HepG2 (cell line): ENCODE measurements around the gene BCL6B. TPM values are rescaled to one million over a fixed set of nuclear protein-coding genes. Genes with fewer than 3 reads are reported as not detected.

ENCODE experiments used
- CC2D1A ChIP-seq: sonication (generic); formaldehyde crosslinking; IDR thresholded peaks from 2 replicates; pipeline ENCODE4 v1.8.1; 2023; ENCODE audit warnings: mild to moderate bottlenecking, missing genetic modification reagents
- JDP2 ChIP-seq: sonication (generic); formaldehyde crosslinking; IDR thresholded peaks from 2 replicates; pipeline ENCODE4 v1.8.1; 2022; ENCODE audit warnings: missing genetic modification reagents, borderline replicate concordance
- NR3C1 ChIP-seq: sonication (generic); formaldehyde crosslinking; IDR thresholded peaks from 2 replicates; pipeline ENCODE4 v1.4.0; 2020; ENCODE audit warnings: missing genetic modification reagents
- PITX1 ChIP-seq: sonication (generic); formaldehyde crosslinking; IDR thresholded peaks from 2 replicates; pipeline ENCODE4 v1.5.1; 2020; ENCODE audit warnings: mild to moderate bottlenecking, missing genetic modification reagents
- ZSCAN25 ChIP-seq: sonication (generic); formaldehyde crosslinking; IDR thresholded peaks from 2 replicates; pipeline ENCODE4 v1.8.0; 2022; ENCODE audit warnings: mild to moderate bottlenecking, missing genetic modification reagents
- polyA plus RNA-seq, 8 experiments: library from polyadenylated mRNA; depleted of rRNA in 3 of 8; stranded (reverse) in 7 of 8; unstranded in 1 of 8; fragments of >200 nt; fragmentation: Illumina TruSeq in 4 of 8; extraction: Trizol in 4 of 8; gene quantifications; 2 replicates each; pipeline versions ENCODE4 v1.2.1 to v1.2.3, GENCODE V29; 2011 to 2016; ENCODE audit warnings: low read depth in 4 of 8, missing spikeins in 1 of 8, mixed read lengths in 1 of 8; ENCODE audit not compliant: insufficient read depth in 1 of 8
- total RNA-seq, 5 experiments: library from RNA; depleted of rRNA; stranded (reverse); fragments of >200 nt; fragmentation: Illumina TruSeq; extraction: Trizol; gene quantifications; 2 replicates each; pipeline ENCODE4 v1.2.3, GENCODE V29; 2016; ENCODE audit warnings: low read depth in 1 of 5
- TF ChIP-seq, protein P1 (sequence below): sonication (generic); formaldehyde crosslinking; IDR thresholded peaks from 2 replicates; pipeline ENCODE4 v1.5.0; 2020; ENCODE audit warnings: mild to moderate bottlenecking, missing genetic modification reagents, borderline replicate concordance
- TF ChIP-seq, protein P2 (sequence below): sonication (generic); formaldehyde crosslinking; IDR thresholded peaks from 2 replicates; pipeline ENCODE4 v1.4.0; 2020; ENCODE audit warnings: missing genetic modification reagents

The BCL6B gene
- total and polyA plus RNA-seq, 2 of the 13 experiments (the other 11 are each of a cell fraction or from before 2014, with no cell fraction given) = not detected

DNA sequence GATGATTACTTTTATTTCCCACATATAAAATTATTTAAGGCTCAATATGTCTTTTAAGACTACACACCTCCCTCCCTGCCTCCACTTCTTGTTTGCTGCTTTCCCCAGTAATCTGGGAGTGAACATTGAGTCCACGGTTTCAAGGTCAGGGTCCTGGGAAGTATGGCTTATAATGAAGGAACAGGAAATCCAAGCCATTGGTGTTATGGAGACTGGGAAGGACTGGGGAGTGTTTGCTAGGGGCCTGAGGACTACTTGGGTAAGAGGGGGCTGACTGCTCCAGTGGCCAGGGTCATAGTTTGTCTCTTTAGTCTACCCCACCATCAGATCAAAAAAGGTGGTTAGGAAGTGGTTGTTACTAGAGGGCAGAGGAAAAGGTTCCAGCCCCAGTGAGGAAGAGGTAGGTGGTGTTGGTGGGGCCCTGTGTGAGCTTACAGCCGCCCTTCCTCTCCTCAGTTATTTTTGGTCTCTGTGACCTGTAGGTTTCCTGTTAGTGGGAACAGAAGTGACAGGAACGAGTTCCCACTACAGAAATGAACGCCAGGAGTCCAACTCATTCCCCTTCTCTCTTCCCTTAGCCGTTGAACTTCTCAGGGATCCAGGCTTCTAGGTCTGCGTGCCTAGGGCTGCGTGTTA lies 12.2 kb downstream of the BCL6B start (continued):
- TF ChIP-seq JDP2 (CRISPR knock-in tag) (no peak), PITX1 (CRISPR knock-in tag) (0 out of 2 replicates have a peak, but pooled peaks have one; percentile 2), ZSCAN25 (no peak), CC2D1A (CRISPR knock-in tag) (no peak), NR3C1 (CRISPR knock-in tag) (no peak)
- TF ChIP-seq, protein P1, sequence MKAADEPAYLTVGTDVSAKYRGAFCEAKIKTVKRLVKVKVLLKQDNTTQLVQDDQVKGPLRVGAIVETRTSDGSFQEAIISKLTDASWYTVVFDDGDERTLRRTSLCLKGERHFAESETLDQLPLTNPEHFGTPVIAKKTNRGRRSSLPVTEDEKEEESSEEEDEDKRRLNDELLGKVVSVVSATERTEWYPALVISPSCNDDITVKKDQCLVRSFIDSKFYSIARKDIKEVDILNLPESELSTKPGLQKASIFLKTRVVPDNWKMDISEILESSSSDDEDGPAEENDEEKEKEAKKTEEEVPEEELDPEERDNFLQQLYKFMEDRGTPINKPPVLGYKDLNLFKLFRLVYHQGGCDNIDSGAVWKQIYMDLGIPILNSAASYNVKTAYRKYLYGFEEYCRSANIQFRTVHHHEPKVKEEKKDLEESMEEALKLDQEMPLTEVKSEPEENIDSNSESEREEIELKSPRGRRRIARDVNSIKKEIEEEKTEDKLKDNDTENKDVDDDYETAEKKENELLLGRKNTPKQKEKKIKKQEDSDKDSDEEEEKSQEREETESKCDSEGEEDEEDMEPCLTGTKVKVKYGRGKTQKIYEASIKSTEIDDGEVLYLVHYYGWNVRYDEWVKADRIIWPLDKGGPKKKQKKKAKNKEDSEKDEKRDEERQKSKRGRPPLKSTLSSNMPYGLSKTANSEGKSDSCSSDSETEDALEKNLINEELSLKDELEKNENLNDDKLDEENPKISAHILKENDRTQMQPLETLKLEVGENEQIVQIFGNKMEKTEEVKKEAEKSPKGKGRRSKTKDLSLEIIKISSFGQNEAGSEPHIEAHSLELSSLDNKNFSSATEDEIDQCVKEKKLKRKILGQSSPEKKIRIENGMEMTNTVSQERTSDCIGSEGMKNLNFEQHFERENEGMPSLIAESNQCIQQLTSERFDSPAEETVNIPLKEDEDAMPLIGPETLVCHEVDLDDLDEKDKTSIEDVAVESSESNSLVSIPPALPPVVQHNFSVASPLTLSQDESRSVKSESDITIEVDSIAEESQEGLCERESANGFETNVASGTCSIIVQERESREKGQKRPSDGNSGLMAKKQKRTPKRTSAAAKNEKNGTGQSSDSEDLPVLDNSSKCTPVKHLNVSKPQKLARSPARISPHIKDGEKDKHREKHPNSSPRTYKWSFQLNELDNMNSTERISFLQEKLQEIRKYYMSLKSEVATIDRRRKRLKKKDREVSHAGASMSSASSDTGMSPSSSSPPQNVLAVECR (CRISPR knock-in tag) = no peak
- TF ChIP-seq, protein P2, sequence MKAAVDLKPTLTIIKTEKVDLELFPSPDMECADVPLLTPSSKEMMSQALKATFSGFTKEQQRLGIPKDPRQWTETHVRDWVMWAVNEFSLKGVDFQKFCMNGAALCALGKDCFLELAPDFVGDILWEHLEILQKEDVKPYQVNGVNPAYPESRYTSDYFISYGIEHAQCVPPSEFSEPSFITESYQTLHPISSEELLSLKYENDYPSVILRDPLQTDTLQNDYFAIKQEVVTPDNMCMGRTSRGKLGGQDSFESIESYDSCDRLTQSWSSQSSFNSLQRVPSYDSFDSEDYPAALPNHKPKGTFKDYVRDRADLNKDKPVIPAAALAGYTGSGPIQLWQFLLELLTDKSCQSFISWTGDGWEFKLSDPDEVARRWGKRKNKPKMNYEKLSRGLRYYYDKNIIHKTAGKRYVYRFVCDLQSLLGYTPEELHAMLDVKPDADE = no peak
- TF ChIP-seq, all 625 proteins: peak for 27
